SK-N-MC (cell line): ENCODE measurements around the gene PGA4.
"Not testable (repeated sequence)": the region's sequence is repeated elsewhere in the genome, so short reads cannot be mapped to it uniquely, and the experiment has no call there.

ENCODE experiments used
- DNase-seq: peaks from one replicate; pipeline ENCODE4 v3.0.0-alpha.2; 2011; ENCODE audit warnings: low read depth, low spot score
- H3K27ac ChIP-seq: fragments of 200-600 bp; sonication (generic); 2 replicates; pipeline ENCODE4 v1.5.1; 2016; ENCODE audit warnings: mixed run types
- H3K36me3 ChIP-seq: fragments of 200-600 bp; sonication (generic); 2 replicates; pipeline ENCODE4 v1.6.1; 2017; ENCODE audit warnings: antibody characterized with exemption, low read length, mixed read lengths; ENCODE audit not compliant: insufficient read depth
- H3K4me3 ChIP-seq: fragments of 200-600 bp; sonication (generic); 2 replicates; pipeline ENCODE4 v1.5.1; 2016
- H3K9ac ChIP-seq: fragments of 200-600 bp; sonication (generic); 2 replicates; pipeline ENCODE4 v1.8.0; 2017; ENCODE audit warnings: mixed run types, mixed read lengths; ENCODE audit not compliant: insufficient read length
- H3K9me3 ChIP-seq: fragments of 200-600 bp; sonication (generic); 2 replicates; pipeline ENCODE4 v1.6.1; 2017; ENCODE audit warnings: low read depth, mild to moderate bottlenecking, antibody characterized with exemption, low read length, moderate library complexity, mixed read lengths
- EZH2 ChIP-seq: fragments of 200-600 bp; sonication (generic); IDR thresholded peaks from one replicate; pipeline ENCODE4 v1.6.1; 2017; ENCODE audit warnings: antibody characterized with exemption
- FOXP2 ChIP-seq: optimal IDR thresholded peaks from 2 replicates; pipeline ENCODE3; 2011; ENCODE audit warnings: mild to moderate bottlenecking, moderate library complexity; ENCODE audit not compliant: insufficient read depth; ENCODE audit errors: extremely low read length, control extremely low read depth
- POLR2AphosphoS5 ChIP-seq: IDR thresholded peaks from 2 replicates; pipeline ENCODE4 v1.6.1; 2012; ENCODE audit warnings: mild to moderate bottlenecking, low read depth, low read length, borderline replicate concordance

Gene PGA4

DNA sequence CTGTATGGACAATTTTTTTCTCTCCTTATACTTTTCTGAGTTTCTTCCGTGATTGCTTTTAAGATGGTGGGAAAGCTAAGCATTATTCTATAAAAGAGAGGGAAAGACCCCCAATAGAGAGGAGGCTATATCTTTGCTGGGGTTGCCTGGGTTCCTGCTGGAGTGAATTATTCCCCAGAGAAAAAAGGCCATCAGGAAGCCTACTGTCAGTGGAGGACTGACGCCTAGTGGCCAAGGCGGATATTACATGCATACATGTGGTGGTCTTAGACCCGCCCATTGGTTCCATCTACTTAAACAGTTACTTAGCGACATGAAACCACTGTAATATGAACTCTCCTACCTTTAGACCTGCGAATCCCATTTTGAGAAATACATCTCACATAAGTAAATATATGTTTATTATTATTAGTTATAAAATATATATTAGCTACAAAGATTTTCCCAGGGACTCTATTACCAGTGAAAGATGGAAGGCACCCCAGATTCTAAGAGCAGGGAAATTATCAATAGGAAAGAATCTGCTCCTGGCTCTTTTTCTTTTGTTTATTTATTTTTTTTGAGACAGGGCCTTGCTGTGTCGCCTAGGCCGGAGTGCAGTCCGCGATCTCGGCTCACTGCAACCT lies 34.5 kb upstream of the PGA4 start:
- H3K27ac ChIP-seq: no peak overlapping the region
- DNase-seq: peak; percentile 69
- no peak for TF ChIP-seq EZH2
- TF ChIP-seq FOXP2: no peak
- no peak for TF ChIP-seq POLR2AphosphoS5
- H3K9me3 ChIP-seq: no peaks in the 10 kb centered on the region
- no peaks in the 10 kb centered on the region for H3K36me3 ChIP-seq
- no peak overlapping the region for H3K9ac ChIP-seq
- H3K4me3 ChIP-seq: no peak overlapping the region

DNA sequence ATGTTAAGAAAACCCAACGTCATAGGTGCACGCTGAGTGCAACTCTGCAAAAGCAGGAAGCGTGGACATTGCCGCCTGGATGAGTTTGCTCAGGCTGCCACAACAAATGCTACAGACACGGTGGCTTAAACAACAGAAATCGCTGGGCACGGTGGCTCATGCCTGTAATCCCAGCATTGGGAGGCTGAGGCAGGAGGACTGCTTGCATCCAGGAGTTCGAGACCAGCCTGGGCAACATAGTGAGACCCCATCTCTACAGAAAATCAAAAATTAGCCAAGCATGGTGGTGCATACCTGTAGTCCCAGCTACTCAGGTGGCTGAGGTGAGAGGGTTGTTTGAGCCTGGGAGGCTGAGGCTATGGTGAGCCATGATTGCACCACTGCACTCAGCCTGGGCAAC lies 32.2 kb upstream of the PGA4 start:
- Histone ChIP-seq H3K4me3 (no peak overlapping the region), H3K9me3 (no peaks in the 10 kb centered on the region), H3K9ac (no peak overlapping the region), H3K36me3 (no peaks in the 10 kb centered on the region), H3K27ac (no peak overlapping the region)
- no peak for TF ChIP-seq EZH2
- no peak for TF ChIP-seq POLR2AphosphoS5
- TF ChIP-seq FOXP2: no peak
- DNase-seq: no peak

DNA sequence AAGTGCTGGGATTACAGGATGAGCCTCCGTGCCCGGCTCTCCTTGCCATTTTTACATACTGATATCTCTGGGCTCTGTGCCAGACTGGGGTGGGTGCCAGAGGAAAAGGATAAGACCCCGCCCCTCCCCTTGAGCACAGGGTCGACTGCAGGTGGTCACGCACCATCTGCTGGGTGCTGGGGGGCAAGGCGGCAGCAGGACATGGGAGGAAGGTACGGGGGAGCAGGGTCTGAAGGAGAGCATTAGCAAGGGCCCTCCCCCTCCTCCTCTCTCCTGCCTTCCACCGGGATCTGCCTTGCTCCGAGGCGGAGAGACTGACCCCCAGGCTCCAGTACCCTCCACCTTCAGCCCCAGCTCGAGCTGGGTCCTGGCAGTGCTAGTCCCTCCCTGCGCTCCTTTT lies 28.6 kb upstream of the PGA4 start:
- Histone ChIP-seq H3K27ac (no peak overlapping the region), H3K36me3 (no peaks in the 10 kb centered on the region), H3K4me3 (no peak overlapping the region), H3K9me3 (no peaks in the 10 kb centered on the region), H3K9ac (no peak overlapping the region)
- DNase-seq: no peak
- TF ChIP-seq POLR2AphosphoS5 (no peak), FOXP2 (no peak), EZH2 (no peak)

DNA sequence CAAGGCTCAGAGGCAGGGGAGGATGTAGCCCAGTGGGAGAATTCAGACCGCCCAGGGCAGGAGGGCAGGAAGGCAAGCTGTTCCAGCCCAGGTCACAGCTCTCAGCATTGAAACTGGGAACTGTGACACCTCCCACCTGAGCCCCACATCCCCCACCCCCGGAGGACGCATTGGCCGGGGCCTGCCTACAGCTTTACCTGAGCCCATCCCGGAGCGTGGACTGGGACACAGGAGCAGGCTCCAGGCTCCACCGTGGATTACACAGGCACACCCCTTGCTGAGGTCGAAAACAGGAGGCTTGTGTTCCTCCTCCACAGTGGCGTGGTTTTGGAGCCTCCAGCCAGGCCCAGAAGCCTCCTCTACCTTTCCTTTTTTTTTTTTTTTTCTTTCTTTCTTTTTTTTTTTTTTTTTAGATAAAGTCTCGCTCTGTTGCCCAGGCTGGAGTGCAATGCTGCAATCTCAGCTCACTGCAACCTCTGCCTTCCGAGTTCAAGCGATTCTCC lies 27.9 kb upstream of the PGA4 start:
- H3K36me3 ChIP-seq: no peaks in the 10 kb centered on the region

DNA sequence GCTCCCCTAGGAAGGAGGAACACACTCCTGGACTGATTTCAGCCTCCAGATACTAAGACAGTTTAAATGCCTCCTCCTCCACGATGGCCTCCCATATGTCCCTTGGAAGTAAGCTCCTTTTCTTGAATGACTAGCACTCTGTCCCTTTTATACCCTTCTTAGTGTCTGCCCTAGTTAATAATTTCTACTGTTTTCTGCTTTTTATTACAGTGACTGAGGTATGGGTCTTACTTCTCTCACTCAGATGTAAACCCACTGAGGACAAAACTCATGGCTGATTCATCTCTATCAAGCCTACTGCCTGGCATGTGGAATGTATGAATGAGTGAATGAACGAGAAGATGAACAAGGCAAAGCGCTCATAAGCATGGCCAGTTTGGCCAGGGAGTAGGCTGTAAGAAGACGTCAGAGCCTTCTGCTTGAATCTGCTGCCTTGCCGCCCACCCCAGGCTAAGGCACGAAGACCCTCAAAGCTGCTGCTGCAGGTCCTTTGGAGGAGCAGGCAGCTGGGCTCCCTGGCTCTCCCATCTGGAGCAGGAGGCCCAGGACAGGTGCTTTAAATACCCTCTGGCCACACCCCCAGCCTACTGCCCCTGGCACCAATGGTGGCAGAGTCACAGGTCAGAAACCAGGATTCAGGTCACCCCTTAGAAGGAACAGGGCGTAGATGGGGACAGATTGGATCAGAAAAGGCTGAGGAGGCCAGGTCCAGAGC lies 27.0 kb upstream of the PGA4 start:
- no peak for DNase-seq
- Histone ChIP-seq H3K9ac (no peak overlapping the region), H3K36me3 (no peaks in the 10 kb centered on the region), H3K4me3 (no peak overlapping the region), H3K27ac (no peak overlapping the region), H3K9me3 (no peaks in the 10 kb centered on the region)
- TF ChIP-seq EZH2: no peak
- no peak for TF ChIP-seq FOXP2
- no peak for TF ChIP-seq POLR2AphosphoS5

More for the DNA sequence above, 27.9 kb upstream of the PGA4 start:
- H3K9me3 ChIP-seq: no peaks in the 10 kb centered on the region
- no peak overlapping the region for H3K4me3 ChIP-seq
- DNase-seq: no peak
- no peak overlapping the region for H3K27ac ChIP-seq
- H3K9ac ChIP-seq: no peak overlapping the region
- no peak for TF ChIP-seq EZH2
- no peak for TF ChIP-seq POLR2AphosphoS5
- TF ChIP-seq FOXP2: no peak

DNA sequence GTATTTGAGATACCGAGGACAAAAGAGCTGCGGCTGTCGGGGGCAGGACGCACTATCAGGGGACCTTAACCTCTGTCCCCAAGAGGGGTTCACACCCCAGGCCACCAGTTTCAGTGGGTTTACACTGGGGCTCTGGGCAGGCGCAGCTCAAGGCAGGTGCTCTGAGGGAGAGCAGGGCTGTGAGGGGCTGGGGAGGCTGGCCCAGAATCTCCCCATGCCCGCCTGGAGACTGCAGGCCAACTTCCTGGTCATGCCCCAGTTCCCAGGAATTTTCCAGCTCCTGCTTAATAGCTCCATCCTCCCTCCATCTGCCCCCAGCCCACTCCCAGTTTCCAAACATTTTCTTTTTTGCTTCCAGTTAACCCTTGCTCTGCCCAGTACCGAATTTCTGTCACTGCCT lies 26.4 kb upstream of the PGA4 start:
- Histone ChIP-seq H3K9me3 (no peaks in the 10 kb centered on the region), H3K9ac (no peak overlapping the region), H3K36me3 (no peaks in the 10 kb centered on the region), H3K27ac (no peak overlapping the region), H3K4me3 (no peak overlapping the region)
- no peak for DNase-seq
- no peak for TF ChIP-seq EZH2
- TF ChIP-seq POLR2AphosphoS5: no peak
- no peak for TF ChIP-seq FOXP2

DNA sequence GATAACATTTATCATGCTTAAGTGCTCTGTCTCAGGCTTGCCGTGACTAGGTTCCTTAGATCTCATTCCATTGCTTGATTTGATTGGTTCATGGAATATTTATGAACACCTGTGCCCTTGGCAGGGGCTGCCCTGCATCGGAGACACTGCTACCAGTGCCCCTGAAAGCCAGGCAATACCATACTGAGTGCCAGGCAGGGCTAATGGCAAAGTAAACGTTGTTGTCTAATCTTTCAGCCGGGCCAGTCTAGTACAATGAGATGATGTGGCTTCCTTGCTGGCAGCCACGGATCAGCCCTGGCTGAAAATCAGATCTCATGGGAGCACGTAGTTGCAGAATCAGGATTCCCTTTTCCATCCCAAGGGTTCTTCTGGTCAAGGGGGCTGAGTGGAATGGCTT lies 23.8 kb upstream of the PGA4 start:
- Histone ChIP-seq H3K9ac (no peak overlapping the region), H3K36me3 (no peaks in the 10 kb centered on the region), H3K9me3 (no peaks in the 10 kb centered on the region), H3K27ac (no peak overlapping the region), H3K4me3 (no peak overlapping the region)
- no peak for TF ChIP-seq FOXP2
- TF ChIP-seq EZH2: no peak
- no peak for TF ChIP-seq POLR2AphosphoS5
- no peak for DNase-seq

DNA sequence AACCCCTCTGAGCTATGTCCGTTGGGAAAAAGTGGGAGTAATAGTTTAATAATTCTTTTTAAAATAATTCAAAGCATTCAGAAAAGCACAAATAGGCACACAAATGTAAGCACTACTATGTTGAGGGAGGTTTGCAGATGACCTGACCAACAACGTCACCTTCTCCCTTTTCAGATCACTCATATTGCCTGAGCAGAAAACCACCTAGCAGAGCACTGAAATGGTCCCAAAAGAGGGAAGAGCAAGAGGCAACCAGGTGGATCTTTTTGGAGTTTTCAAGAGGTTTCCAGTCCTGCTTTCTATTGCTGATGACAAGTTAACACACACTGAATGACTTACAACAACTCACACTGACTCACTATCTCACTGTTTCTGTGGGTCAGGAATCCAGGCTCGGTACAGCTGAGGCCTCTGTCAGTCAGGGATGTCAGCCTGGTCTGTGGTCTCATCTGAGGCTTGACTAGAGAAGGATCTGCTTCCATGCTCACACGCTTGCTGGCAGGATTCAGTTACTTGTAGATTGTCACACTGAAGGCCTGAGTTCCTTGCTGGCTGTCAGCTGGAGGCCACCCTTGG lies 23.1 kb upstream of the PGA4 start:
- Histone ChIP-seq H3K36me3 (no peaks in the 10 kb centered on the region), H3K9ac (no peak overlapping the region), H3K27ac (no peak overlapping the region), H3K4me3 (no peak overlapping the region), H3K9me3 (no peaks in the 10 kb centered on the region)
- no peak for TF ChIP-seq POLR2AphosphoS5
- no peak for TF ChIP-seq EZH2
- no peak for TF ChIP-seq FOXP2
- no peak for DNase-seq

DNA sequence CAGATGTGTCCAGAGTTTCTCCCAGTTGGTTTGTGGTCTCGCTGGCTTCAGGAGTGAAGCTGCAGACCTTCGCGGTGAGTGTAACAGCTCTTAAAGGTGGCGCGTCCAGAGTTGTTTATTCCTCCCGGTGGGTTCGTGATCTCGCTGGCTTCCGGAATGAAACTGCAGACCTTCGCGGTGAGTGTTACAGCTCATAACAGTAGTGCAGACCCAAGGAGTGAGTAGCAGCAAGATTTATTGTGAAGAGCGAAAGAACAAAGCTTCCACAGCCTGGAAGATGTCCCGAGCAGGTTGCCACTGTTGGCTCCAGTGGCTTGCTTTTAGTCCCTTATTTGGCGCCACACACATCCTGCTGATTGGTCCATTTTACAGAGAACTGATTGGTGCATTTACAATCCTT lies 20.7 kb upstream of the PGA4 start:
- no peaks in the 10 kb centered on the region for H3K9me3 ChIP-seq

DNA sequence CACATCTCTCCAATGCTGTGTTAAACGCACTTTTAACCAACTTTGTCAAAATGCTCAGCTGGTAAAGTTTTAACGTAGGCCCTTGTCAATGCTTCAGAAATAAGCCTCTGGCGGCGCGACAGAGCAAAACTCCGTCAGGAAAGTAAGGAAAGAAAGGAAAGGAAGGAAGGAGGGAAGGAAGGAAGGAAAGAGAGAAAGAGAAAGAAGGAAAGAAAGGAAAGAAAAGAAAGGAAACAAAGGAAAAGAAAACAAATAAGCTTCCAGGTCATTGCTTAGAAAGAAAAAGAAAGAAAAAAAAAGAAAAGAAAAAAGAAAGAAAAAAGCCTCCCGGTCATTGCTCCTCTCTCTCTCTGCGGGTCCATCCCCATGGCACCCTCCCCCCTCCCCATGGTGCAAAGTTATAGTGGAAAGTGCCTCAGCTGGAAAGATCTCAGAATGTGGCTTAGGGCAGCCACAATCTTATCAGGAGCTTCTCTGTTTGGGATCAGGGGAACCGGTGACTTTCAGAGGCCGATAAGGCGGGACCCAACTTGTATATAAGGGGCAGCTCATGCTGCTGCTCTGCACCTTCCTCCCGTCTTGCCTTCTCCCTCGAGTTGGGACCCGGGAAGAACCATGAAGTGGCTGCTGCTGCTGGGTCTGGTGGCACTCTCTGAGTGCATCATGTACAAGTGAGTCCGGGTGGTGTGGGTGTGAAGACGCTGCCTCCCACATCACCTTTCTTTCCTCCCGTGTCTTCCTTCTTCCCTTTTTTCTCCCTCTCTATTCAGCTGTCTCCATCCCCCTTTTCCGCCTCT lies 19.0 kb upstream of the PGA4 start, which contains the start of gene PGA3:
TSS of gene PGA3 (plus strand) at position 566 of the 797 bp plus-strand sequence. CDS start at position 616, 50 bp downstream.
- DNase-seq, H3K9ac ChIP-seq, H3K4me3 ChIP-seq, H3K36me3 ChIP-seq, H3K9me3 ChIP-seq, H3K27ac ChIP-seq: not testable (repeated sequence)

More for the DNA sequence above, 20.7 kb upstream of the PGA4 start:
- no peak overlapping the region for H3K4me3 ChIP-seq
- H3K27ac ChIP-seq: no peak overlapping the region
- no peaks in the 10 kb centered on the region for H3K36me3 ChIP-seq
- no peak for TF ChIP-seq FOXP2
- no peak for TF ChIP-seq POLR2AphosphoS5
- H3K9ac ChIP-seq: no peak overlapping the region
- no peak for DNase-seq

DNA sequence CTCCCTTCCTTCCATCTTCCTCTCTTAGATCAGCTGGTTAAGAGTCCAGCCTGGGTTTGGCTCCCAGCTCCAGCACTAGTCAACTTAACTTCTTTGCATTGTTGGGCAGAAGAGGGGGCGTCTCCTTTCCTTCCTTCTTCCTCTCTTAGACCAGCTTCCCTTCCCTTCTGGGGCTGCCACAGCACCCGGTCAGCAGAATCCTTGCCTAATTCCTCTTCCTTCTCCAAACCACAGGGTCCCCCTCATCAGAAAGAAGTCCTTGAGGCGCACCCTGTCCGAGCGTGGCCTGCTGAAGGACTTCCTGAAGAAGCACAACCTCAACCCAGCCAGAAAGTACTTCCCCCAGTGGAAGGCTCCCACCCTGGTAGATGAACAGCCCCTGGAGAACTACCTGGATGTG lies 18.3 kb upstream of the PGA4 start:
- not testable (repeated sequence) for H3K4me3 ChIP-seq, H3K9ac ChIP-seq, H3K9me3 ChIP-seq, H3K27ac ChIP-seq, H3K36me3 ChIP-seq, DNase-seq
